Left cardiac atrium (tissue), 4 donors: ENCODE measurements around the gene ZBTB24. TPM values are rescaled to one million over a fixed set of nuclear protein-coding genes. Genes with fewer than 3 reads are reported as not detected.

Experiments used
- ATAC-seq, 2 donors: fragments of 200-7000 bp; cut with Tn5 transposase; one replicate each; pipeline ENCODE4 v1.9.1; 2020; ENCODE audit warnings: mild to moderate bottlenecking in 2 of 2, moderate library complexity in 2 of 2
- DNase-seq: peaks from one replicate; pipeline ENCODE4 v3.0.0-alpha.2; 2020
- intact Hi-C, 2 donors: fragments of 100-400 bp; cut with DNase I; formaldehyde crosslinking; loops; one replicate each; pipeline versions ENCODE4 v1.14.1 to v1.15.1; 2022 to 2023
- total RNA-seq, 2 donors: library from RNA; stranded (reverse); fragmentation: NEBNext Ultra II Directional; extraction: Animal tissue kit (Norgen Biotek cat#: 25700); gene quantifications; one replicate each; pipeline ENCODE4 v1.2.1, GENCODE V29; 2021
- donor health status: DM: no; HTN: yes; CAD: no.
- donor health status: DM: no; HTN: yes; CAD: no; lungs with severe emphysema.
- donor health status: DM: yes; HTN: yes; CAD: no.
- donor health status: Dilated cardiomyopathy.

The ZBTB24 gene
- total RNA-seq, 2 donors from 2014 or later, result 3.3 to 3.9 TPM

DNA sequence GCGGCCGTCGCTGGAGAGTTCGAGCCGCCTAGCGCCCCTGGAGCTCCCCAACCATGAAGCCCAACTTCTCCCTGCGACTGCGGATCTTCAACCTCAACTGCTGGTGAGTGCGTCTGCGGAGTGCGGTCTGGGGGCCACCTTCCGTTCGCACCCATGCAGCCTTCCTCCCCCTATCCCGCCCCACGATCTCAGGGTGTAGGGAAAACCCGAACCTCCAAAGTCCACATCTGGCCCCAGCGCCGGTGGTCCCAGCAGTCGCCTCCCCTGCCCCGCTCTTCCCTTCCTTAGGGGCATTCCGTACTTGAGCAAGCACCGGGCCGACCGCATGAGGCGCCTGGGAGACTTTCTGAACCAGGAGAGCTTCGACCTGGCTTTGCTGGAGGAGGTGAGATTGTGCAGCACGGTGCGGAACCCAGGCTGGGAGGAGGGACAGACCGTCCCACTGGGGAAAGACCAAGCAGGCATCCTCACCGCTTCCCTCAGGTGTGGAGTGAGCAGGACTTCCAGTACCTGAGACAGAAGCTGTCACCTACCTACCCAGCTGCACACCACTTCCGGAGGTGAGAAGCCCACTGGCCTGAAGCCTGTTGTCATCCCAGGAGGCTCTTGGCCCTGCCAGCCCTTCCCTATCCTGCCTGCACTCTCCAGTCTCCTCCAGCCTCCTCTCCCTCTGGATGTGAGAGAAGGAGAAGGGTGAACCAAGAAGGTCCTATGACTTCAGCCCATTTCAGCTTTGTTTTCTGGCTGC lies 41.8 kb downstream of the ZBTB24 start:
- ATAC-seq (peak; percentile 35 to 53), DNase-seq (peak; percentile 60)
- intact Hi-C loops, result no loop called here

DNA sequence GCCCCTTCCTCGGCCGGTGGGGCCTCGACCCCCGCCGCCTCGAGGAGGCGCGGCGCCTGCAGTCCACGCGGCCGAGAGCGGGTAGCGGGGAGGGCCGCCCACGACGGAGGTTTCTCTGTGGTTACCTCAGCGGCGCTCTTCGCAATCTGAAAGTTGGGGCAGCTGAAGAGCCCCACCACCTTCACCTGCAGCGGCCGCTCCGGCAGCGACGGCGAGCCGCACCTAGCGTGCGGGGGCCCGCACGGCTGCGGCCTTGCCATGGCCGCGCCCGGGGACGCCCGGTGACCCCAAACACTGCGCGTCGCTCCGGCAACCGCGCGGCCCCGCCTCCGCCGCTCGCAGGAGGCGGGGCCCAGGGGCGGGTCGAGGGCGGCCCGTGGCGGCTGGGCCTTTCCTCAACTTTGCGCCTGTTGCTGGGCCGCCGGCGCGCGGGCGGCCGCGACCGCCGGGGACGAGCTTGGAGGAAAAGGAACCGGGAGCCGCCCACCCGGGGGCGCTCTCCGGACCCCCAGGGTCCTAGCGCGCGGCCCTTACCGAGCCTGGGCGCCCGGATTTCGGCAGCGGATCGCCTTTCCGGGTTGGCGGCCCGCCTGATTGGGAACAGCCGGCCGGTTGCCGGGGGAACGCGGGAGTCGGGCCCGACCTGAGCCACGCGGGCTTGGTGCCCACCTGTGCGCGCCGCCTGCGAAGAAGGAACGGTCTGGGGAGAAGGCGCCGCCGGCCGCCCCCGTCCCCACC lies 42.5 kb downstream of the ZBTB24 start, which contains the start of the genes PPIL6 and SMPD2:
Gene PPIL6, minus strand, starts transcription at position 298 of the 738 bp plus-strand sequence. Its CDS starts 38 bp downstream, at position 260.
Gene SMPD2, plus strand, starts transcription at position 394 of the 738 bp plus-strand sequence. CDS start 398 bp downstream, outside the sequence.
- ATAC-seq, result peak; percentile 96 to 97
- intact Hi-C loops, result no loop called here
- DNase-seq, result peak; percentile 92

DNA sequence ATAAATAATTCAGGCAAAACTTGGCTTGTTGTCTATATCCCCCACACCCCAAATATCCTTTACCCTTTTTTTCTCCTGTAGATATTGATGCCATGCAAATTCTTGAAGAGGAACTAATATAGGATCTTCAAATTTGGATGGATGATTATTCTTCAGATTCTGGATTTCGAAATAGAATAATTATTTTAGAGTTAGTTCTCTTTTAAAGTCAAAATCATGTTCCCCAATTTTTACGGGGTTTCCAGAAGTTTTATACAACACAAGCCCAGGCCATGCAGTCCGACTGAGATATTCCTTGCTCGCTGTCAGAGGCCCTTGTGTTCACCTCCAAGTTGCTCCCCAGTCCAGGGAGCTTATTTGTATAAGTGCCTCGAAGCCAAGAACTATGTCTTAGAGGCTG lies 47.0 kb downstream of the ZBTB24 start:
- ATAC-seq, result no peak
- intact Hi-C loops, result loop anchor here in 1 of 2 donors (5.0 kb wide), 1 partner anchor 49 kb away; no protein-coding TSS in a partner anchor
- no peak for DNase-seq

- intact Hi-C loops, result no loop called here
- DNase-seq, result no peak
- ATAC-seq, result no peak
Measured at GRCh38 chr6:109434456-109434855, 48.6 kb downstream of the ZBTB24 start.

GRCh38 chr6:109429496-109429895 lies 53.5 kb downstream of the ZBTB24 start:
- intact Hi-C loops, result no loop called here
- ATAC-seq (no peak), DNase-seq (no peak)

DNA sequence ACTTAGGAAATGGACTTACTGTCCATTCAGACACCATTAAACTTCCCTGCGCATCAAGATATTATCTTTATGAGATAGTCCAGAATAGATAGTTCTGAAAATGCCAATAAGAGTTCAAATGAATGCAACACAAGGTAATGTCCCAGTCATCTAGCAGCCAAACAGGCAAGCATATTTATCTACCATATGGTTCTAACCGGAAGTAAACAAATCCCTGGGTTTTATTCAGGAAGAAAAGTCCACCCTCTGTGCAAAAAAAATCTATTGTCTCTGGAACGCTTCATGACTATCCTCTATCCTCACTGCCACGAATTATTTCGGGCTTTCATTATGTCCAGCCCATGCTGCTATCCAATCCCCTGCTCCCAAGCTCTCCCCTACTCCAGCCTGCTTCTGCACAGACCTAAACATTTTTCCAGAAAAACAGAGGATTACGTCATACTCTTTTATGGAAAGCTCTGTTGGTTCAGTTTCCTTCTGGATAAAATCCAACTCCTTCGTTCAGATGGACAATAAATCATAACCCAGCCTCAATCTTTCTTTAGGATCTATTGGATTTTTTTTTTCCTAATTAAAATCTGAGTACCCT lies 54.0 kb downstream of the ZBTB24 start:
- ATAC-seq, result peak in 1 of 2 donors; percentile 75
- intact Hi-C loops, result no loop called here
- DNase-seq, result no peak

- ATAC-seq (no peak), DNase-seq (no peak)
- intact Hi-C loops, result no loop called here
Measured at GRCh38 chr6:109424946-109425345, 58.1 kb downstream of the ZBTB24 start.

- intact Hi-C loops, result no loop called here
- no peak for ATAC-seq
- no peak for DNase-seq
Measured at GRCh38 chr6:109421184-109421583, 61.8 kb downstream of the ZBTB24 start.

DNA sequence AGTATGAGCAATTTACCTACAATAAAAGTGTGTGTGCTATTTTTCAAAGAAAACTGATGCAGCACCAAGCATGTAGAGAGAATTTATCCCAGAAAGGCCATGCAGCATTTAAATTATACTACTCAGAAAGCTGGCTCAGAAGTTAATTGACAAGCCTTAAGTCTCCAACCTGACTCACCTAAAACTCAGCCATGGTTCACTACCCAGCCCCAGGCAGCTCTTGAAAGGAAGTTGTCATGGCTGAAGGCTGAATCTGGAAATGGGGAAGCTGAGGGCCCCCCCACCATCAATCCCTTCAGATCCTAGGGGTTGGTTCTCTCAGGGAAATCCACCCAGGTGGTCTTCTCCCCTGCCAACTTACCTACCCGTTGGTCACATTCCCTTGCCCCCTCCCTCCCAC lies 62.3 kb downstream of the ZBTB24 start:
- ATAC-seq (no peak), DNase-seq (no peak)
- intact Hi-C loops, result no loop called here

GRCh38 chr6:109417646-109418045 lies 65.4 kb downstream of the ZBTB24 start:
- intact Hi-C loops, result no loop called here
- DNase-seq, result no peak
- no peak for ATAC-seq

Other genes starting within 250 kb of the ZBTB24 start
- 100 to 1,000 TPM; 132 to 170 TPM for gene CD164, start 100.8 kb downstream of the ZBTB24 start, total RNA-seq
- gene PPIL6, start 42.6 kb downstream of the ZBTB24 start, total RNA-seq, result 1 to 10 TPM; 3.0 to 3.5 TPM
- 1 to 10 TPM; 4.8 to 5.7 TPM for gene SMPD2, start 42.5 kb downstream of the ZBTB24 start, total RNA-seq
- gene MICAL1, start 27.4 kb downstream of the ZBTB24 start, total RNA-seq, result 1 to 10 TPM; 9.8 to 9.9 TPM
- gene AK9, start 208.0 kb upstream of the ZBTB24 start, total RNA-seq, result 1 to 10 TPM; 7.6 to 9.8 TPM
- 10 to 100 TPM in 1 of 2 donors, 1 to 10 TPM in 1; 8.2 to 11.1 TPM for gene FIG4, start 208.1 kb upstream of the ZBTB24 start, total RNA-seq